NCI-H524 treated with DMSO at 0.1 percent for 48 hours (cell line): ENCODE data around the gene L3MBTL3.
A peak's percentile ranks its signal among the peaks of the same experiment; 100 is the strongest.
"Not testable (repeated sequence)": the region's sequence is repeated elsewhere in the genome, so short reads cannot be mapped to it uniquely, and the experiment has no call there.

ENCODE experiments used
- DNase-seq: peaks from one replicate; lab custom pipeline; 2025; lab: John Stamatoyannopoulos, UW

Gene L3MBTL3

GRCh38 chr6:130138909-130139242 is 120.5 kb downstream of the L3MBTL3 start:
- DNase-seq = no peak

- DNase-seq = no peak
Observed at GRCh38 chr6:130140084-130140483, 121.7 kb downstream of the L3MBTL3 start.

GRCh38 chr6:130143709-130144108 is 125.3 kb downstream of the L3MBTL3 start:
- DNase-seq = no peak

- no peak for DNase-seq
Observed at GRCh38 chr6:130147111-130147510, 128.7 kb downstream of the L3MBTL3 start.

GRCh38 chr6:130148181-130148580 is 129.8 kb downstream of the L3MBTL3 start:
- no peak for DNase-seq

- DNase-seq = not testable (repeated sequence)
Observed at GRCh38 chr6:130149016-130149415, 130.6 kb downstream of the L3MBTL3 start.

GRCh38 chr6:130150906-130151305 is 132.5 kb downstream of the L3MBTL3 start:
- DNase-seq = peak; percentile 52

GRCh38 chr6:130152908-130153510 is 134.6 kb downstream of the L3MBTL3 start:
- peak; percentile 65 for DNase-seq

GRCh38 chr6:130156908-130157307 is 138.5 kb downstream of the L3MBTL3 start:
- DNase-seq = no peak

- no peak for DNase-seq
Observed at GRCh38 chr6:130158056-130158455, 139.7 kb downstream of the L3MBTL3 start.

GRCh38 chr6:130158548-130158947 is 140.2 kb downstream of the L3MBTL3 start:
- no peak for DNase-seq

- no peak for DNase-seq
Observed at GRCh38 chr6:130159956-130160355, 141.6 kb downstream of the L3MBTL3 start.

GRCh38 chr6:130161683-130162404 is 143.5 kb downstream of the L3MBTL3 start:
- DNase-seq = no peak

- DNase-seq = no peak
Observed at GRCh38 chr6:130162421-130162820, 144.0 kb downstream of the L3MBTL3 start.

- no peak for DNase-seq
Observed at GRCh38 chr6:130163266-130163665, 144.9 kb downstream of the L3MBTL3 start.

- DNase-seq = no peak
Observed at GRCh38 chr6:130164251-130164650, 145.9 kb downstream of the L3MBTL3 start.

- DNase-seq = no peak
Observed at GRCh38 chr6:130167655-130168054, 149.3 kb downstream of the L3MBTL3 start.

GRCh38 chr6:130170160-130170559 is 151.8 kb downstream of the L3MBTL3 start:
- DNase-seq = not testable (repeated sequence)

GRCh38 chr6:130173377-130174004 is 155.1 kb downstream of the L3MBTL3 start:
- DNase-seq = peak; percentile 87

- no peak for DNase-seq
Observed at GRCh38 chr6:130176378-130176777, 158.0 kb downstream of the L3MBTL3 start.

GRCh38 chr6:130178692-130179091 is 160.3 kb downstream of the L3MBTL3 start:
- no peak for DNase-seq

GRCh38 chr6:130182466-130182865 is 164.1 kb downstream of the L3MBTL3 start:
- no peak for DNase-seq
